ENCODE measurements around the gene MGAT4B.

Gene MGAT4B

DNA sequence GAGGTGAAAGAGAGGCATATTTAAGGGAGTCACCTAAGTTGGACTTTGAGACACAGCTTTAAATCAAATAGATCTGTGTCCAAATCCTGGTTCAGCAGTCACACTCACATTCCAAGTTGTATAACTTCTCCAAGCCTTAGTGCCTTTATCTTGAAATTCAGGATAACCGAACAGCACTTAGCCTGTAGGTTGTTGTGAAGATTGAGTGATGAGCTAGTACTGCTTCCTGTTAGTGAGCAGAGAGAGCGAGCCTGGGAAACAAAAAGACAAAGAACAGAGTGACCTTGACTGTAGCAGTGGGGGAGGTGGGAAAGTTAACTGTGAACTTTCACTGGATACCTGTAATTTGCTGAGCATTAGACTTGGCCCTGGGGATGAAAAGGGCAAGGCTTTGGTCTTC lies 51.6 kb downstream of the MGAT4B start:
- in situ Hi-C loops (cut with MboI; ENCODE audit: low sequenced_read_pairs): no loop called here

DNA sequence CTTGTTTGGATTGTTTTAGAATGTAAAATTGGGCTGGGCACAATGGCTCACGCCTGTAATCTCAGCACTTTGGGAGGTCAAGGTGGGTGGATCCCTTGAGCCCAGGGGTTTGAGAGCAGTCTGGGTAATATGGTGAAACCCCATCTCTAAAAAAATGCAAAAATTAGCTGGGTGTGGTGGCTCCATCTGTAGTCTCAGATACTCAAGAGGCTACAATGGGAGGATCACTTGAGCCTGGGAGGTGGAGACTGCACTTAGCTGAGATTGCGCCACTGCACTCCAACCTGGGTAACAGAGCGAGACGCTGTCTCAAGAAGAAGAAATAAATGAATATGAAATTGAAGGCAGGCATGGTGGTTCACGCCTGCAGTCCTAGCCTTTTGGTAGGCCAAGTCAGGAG lies 52.7 kb downstream of the MGAT4B start:
- in situ Hi-C loops (cut with MboI; ENCODE audit: low sequenced_read_pairs): no loop called here

DNA sequence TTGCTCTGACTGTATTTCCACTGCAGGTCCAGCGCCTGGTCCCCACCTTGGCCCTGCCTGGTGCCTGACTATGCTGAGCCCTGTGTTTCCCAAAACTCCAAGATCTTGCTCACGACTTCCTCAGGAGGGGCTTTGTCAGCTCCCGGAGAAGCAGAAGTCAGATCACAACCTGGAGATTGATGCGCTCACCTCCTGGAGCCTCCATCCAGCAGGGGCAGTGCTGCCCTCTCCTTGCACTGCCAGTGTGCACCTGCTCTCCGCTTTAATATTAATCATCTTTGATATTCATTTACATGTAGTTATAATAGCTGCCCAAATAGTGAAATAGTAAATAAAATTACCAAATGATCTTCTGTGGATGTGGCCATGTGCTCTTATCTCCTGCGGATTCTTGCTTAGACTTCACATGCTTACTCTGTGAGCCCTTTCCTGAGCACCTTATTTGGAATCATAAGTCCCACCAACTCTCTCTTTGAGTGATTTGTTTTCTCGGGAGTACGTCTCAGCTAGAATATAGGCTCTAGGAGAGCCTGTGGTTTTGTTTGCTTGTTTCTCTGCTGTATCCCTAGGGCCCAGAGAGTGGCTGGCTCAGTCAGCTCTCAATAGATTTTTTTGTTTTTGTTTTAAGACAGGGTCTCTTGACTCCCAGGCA lies 56.7 kb downstream of the MGAT4B start:
- in situ Hi-C loops (cut with MboI; ENCODE audit: low sequenced_read_pairs): no loop called here

DNA sequence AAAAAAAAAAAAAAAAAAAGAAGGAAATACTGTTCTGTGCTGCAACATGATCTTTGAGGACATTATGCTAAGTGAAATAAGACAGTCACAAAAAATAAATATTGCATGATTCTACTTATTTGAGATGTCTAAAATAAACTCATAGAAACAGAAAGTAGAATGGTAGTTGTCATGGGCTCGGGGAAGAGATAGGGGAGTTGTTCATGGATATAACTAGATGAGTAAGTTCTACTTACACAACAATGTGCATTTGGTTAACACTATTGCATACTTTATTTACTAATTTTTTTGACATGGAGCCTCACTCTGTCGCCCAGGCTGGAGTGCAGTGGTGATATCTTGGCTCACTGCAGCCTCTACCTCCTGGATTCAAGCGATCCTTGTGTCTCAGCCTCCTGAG lies 58.9 kb downstream of the MGAT4B start:
- in situ Hi-C loops (cut with MboI; ENCODE audit: low sequenced_read_pairs): no loop called here

Measured in HL-60/S4 (cell line).